ENCODE measurements around the gene GTF3A. TPM values are rescaled to one million over a fixed set of nuclear protein-coding genes. Genes with fewer than 3 reads are reported as not detected.

GTF3A gene
- total and polyA plus RNA-seq, 2 of the 4 experiments (the other 2 are of a cell fraction), result 74.1 to 116 TPM

GRCh38 chr13:27383104-27383921 is 41.1 kb upstream of the GTF3A start:
- DNase-seq (no peak), ATAC-seq (ENCODE audit: low read depth) (no peak)
- H3K4me3 ChIP-seq (ENCODE audit: insufficient read depth, low read depth, low read length), result no peak overlapping the region
- in situ Hi-C loops (cut with MboI; ENCODE audit: low sequenced_read_pairs) (no loop called here), dilution Hi-C loops (cut with HindIII; ENCODE audit: low sequenced_read_pairs, unreplicated experiment) (no loop called here), intact Hi-C loops (cut with micrococcal nuclease) (no loop called here)
- no peak overlapping the region for H2BK15ac ChIP-seq (ENCODE audit: low read depth, low read length)
- H3K4ac ChIP-seq (ENCODE audit: low read depth, low read length), result no peak overlapping the region
- H3K27me3 ChIP-seq (ENCODE audit: control insufficient read depth, insufficient read depth, low read length), result peaks cover 36% of the 10 kb centered on the region
- H3K79me1 ChIP-seq (ENCODE audit: low read depth in 1 of 2, low read length in 2 of 2), result no peaks in the 10 kb centered on the region
- TF ChIP-seq USF2 (IDR thresholded peaks at IDR 0.05; ENCODE audit: low read depth, low read length) (no peak), RCOR1 (IDR thresholded peaks at IDR 0.05; ENCODE audit: insufficient replicate concordance, low read length) (no peak), RFX5 (IDR thresholded peaks at IDR 0.05; ENCODE audit: low read depth, low read length) (no peak), FOS (IDR thresholded peaks at IDR 0.05; ENCODE audit: low read depth, low read length) (no peak), RAD21 (IDR thresholded peaks at IDR 0.05; ENCODE audit: low read length) (no peak), MAZ (IDR thresholded peaks at IDR 0.05; ENCODE audit: borderline replicate concordance, low read depth, low read length) (no peak), ELK1 (IDR thresholded peaks at IDR 0.05; ENCODE audit: borderline replicate concordance, low read depth, low read length) (no peak), CHD1 (IDR thresholded peaks at IDR 0.05; ENCODE audit: low read depth, low read length) (no peak), MXI1 (IDR thresholded peaks at IDR 0.05; ENCODE audit: borderline replicate concordance, low read depth, low read length) (no peak), CEBPB (IDR thresholded peaks at IDR 0.05; ENCODE audit: low read depth, low read length) (no peak), BHLHE40 (IDR thresholded peaks at IDR 0.05; ENCODE audit: low read depth, low read length) (no peak), POLR2A (IDR thresholded peaks at IDR 0.05; ENCODE audit: low read depth, low read length) (no peak), NFE2L2 (IDR thresholded peaks at IDR 0.05; ENCODE audit: low read depth, low read length) (no peak), MAFK (IDR thresholded peaks at IDR 0.05; ENCODE audit: low read depth, low read length) (no peak), CTCF (conservative IDR thresholded peaks at IDR 0.05; ENCODE audit: low read depth, low read length) (no peak), SMC3 (IDR thresholded peaks at IDR 0.05; ENCODE audit: low read depth, low read length) (no peak)
- H4K91ac ChIP-seq (ENCODE audit: insufficient read depth, low read depth, low read length), result no peak overlapping the region
- H3K9ac ChIP-seq (ENCODE audit: low read depth, low read length), result no peak overlapping the region
- no peaks in the 10 kb centered on the region for H3K9me1 ChIP-seq (ENCODE audit: insufficient read depth, low read length)
- POLR2A ChIA-PET (ENCODE audit: unreplicated experiment), result no interaction called here
- no peaks in the 10 kb centered on the region for H4K20me1 ChIP-seq (ENCODE audit: insufficient read depth, low read length)
- H2BK120ac ChIP-seq (ENCODE audit: low read depth, low read length), result no peak overlapping the region
- H2BK5ac ChIP-seq (ENCODE audit: low read depth, low read length, poor library complexity, severe bottlenecking), result no peak overlapping the region
- H4K5ac ChIP-seq (ENCODE audit: low read depth, low read length), result no peak overlapping the region
- no peak overlapping the region for H3K4me2 ChIP-seq (ENCODE audit: low read depth, low read length)
- no peaks in the 10 kb centered on the region for H3K4me1 ChIP-seq (ENCODE audit: control insufficient read depth, insufficient read depth, low read length)
- H4K8ac ChIP-seq (ENCODE audit: low read depth in 2 of 2, low read length in 2 of 2), result no peak overlapping the region
- no peaks in the 10 kb centered on the region for H3K9me3 ChIP-seq (ENCODE audit: control insufficient read depth, insufficient read depth, low read length)
- H2AK5ac ChIP-seq (ENCODE audit: low read depth, low read length), result no peak overlapping the region
- H3K36me3 ChIP-seq (ENCODE audit: control insufficient read depth, insufficient read depth, low read length), result no peaks in the 10 kb centered on the region
- H3K18ac ChIP-seq (ENCODE audit: low read depth, low read length), result no peak overlapping the region
- no peak overlapping the region for H3K23ac ChIP-seq (ENCODE audit: low read depth, low read length)
- BruUV-seq (replicated peaks), result no TSS peak
- 85% methylated on average over 7 of the region's 22 CpGs; no CpG with 5 or more reads in 1 of the 2 experiments for WGBS, 2 experiments (ENCODE audit: extremely low coverage in 2 of 2, insufficient read length in 1 of 2)
- H3K14ac ChIP-seq (replicated peaks; ENCODE audit: low read depth, low read length), result no peak overlapping the region
- H3K56ac ChIP-seq (ENCODE audit: extremely low read depth, insufficient read depth, low read length), result no peak overlapping the region
- CTCF ChIA-PET, result no interaction called here
- H2AFZ ChIP-seq (replicated peaks; ENCODE audit: low read length, poor library complexity), result no peak overlapping the region
- H3K27ac ChIP-seq (ENCODE audit: insufficient read depth, low read length), result no peak overlapping the region
- no peak overlapping the region for H2BK20ac ChIP-seq (ENCODE audit: low read depth, low read length)
- H2AK9ac ChIP-seq (replicated peaks; ENCODE audit: low read depth, low read length, poor library complexity), result no peak overlapping the region

All from IMR-90 (cell line).